Activated T-cell treated with anti-CD3 and anti-CD28 coated beads, Interleukin-2, amount 50 U/mL, for 24 hours (primary cell): ENCODE data around the gene ZDHHC13.

Experiments
- DNase-seq: peaks from one replicate; pipeline ENCODE4 v3.0.0-alpha.2; 2020
- H3K27ac Mint-ChIP-seq: 2 replicates; pipeline ENCODE4 v1.8.0; 2020; ENCODE audit warnings: mild to moderate bottlenecking, mixed read lengths
- H3K27me3 Mint-ChIP-seq: 2 replicates; pipeline ENCODE4 v1.8.0; 2020; ENCODE audit warnings: mixed read lengths
- H3K36me3 Mint-ChIP-seq: 2 replicates; pipeline ENCODE4 v1.8.0; 2020; ENCODE audit warnings: low read depth, mixed read lengths
- H3K4me1 Mint-ChIP-seq: 2 replicates; pipeline ENCODE4 v1.8.0; 2020; ENCODE audit warnings: low read depth, mixed read lengths
- H3K4me3 Mint-ChIP-seq: 2 replicates; pipeline ENCODE4 v1.8.0; 2020; ENCODE audit warnings: mild to moderate bottlenecking, moderate library complexity, mixed read lengths
- H3K9me3 Mint-ChIP-seq: 2 replicates; pipeline ENCODE4 v1.8.0; 2020; ENCODE audit warnings: mixed read lengths

ZDHHC13 gene

DNA sequence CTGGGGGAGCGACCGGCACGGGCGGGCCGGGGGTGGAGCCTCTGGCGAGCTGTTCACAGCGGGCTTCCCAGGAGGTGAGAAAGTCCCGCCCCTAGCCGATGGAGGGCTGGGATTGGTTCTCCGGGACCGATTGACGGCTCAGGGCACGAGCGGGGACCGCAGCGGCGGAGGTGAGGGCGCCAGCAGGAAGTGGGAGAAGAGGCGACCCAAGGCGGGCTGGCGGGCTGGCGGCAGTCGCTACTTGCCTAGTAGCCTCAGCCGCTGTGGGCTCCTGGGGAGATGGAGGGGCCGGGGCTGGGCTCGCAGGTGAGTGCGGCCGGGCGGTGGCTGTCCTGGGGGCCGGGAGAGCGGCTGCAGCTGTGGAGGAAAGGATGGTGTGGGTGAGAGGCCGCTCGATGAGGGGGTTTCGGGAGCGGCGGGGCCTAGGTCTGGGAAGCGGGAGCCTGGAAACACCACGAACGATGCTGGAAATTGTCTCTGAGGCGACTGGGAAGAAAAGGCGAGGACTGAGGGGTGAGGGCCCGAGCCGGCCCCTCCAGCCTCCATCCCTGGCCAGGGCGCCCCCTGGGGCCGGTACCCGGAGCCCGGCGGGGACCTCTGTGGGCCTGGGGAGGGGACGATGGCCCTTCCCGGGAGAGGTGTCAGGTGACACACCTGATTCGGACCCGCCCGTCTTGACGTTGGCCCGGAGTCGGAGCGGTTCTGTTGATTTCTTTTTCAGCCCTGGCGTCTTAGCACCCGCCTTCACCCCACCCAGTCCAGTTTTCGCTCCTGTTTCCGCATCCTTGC is at the start of gene ZDHHC13:
ZDHHC13 (plus strand) TSS at position 198 of the 789 bp plus-strand sequence; CDS start at position 280, 82 bp downstream.
- Mint-ChIP-seq H3K27me3 (no peaks in the 10 kb centered on the region), H3K4me1 (peaks cover 52% of the 10 kb centered on the region), H3K4me3 (peak within 1 kb of the TSS; percentile 93), H3K36me3 (peaks cover 50% of the 10 kb centered on the region), H3K9me3 (no peaks in the 10 kb centered on the region), H3K27ac (peak within 1 kb of the TSS; percentile 95)
- DNase-seq = peak; percentile 98

DNA sequence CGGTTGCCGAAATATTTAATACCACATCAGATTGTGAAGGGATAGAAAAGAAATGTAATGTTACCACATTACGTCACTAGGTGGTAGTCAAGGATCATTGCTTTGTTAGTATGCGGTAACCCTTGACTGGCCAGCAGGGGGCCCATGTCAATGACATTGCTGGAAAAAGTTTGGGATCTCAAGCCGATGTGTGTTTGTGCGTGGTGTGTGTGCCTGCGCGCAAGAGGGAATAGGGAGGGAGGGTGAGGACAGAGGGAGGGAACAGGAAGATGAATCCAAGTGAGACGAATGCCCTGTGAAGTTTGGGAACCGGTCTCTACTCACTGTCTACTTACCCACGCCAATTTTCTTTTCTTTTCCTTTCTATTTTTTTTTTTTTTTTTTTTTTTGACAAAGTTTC is 45.7 kb upstream of the ZDHHC13 start:
- Mint-ChIP-seq H3K27me3 (peaks cover 30% of the 10 kb centered on the region), H3K27ac (no peak overlapping the region), H3K4me1 (peaks cover 6% of the 10 kb centered on the region), H3K4me3 (peak overlapping the region; percentile 59), H3K36me3 (no peaks in the 10 kb centered on the region), H3K9me3 (peaks cover 5% of the 10 kb centered on the region)
- DNase-seq = peak; percentile 66

- no peak overlapping the region for H3K4me3 Mint-ChIP-seq
- H3K27me3 Mint-ChIP-seq = peaks cover 21% of the 10 kb centered on the region
- no peaks in the 10 kb centered on the region for H3K36me3 Mint-ChIP-seq
These were observed 44.5 kb upstream of the ZDHHC13 start for GRCh38 chr11:19072464-19072863.

DNA sequence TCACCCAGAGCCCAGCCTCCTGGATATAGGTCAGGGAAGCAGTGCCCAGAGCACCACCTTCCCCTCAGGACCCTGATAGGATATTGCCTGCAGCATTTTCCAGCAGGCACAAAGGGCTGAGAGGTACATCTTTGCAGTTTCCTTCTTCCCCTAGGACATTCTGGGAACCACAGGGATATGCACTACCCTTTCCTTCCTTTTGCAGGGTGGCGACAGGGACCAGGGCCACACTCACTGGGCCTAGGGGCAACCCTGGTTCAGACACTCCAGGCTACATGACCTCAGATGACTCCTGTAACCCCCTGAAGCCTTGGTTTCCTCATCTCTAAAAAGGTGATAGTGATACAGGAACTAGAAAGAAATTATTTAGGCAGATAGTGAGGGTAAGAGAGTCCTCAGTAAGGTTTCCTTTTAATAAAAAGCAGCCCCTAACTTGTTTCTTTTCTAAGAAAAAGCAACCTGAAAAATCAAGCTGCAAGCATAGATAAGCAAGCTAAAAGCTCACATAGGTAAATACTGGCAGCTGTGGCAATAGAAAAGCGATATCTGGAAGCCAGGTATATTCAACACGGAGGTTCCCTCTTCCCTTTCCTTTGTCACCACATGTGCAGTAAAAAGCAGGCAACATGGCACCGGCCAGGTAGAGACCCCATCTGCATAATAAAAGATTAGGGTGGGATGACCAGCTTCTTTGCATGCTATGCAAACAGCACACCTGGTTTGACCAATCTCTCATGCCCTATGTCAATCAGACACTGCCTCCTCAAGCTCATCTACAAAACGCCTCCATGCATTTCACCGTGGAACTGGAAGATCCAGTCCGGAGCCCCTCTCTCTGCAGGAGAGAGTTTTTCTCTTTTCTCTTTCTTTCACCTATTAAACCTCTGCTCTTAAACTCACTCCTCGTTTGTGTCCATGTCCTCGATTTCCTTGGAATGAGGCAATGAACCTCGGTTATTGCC is 43.2 kb upstream of the ZDHHC13 start:
- H3K4me3 Mint-ChIP-seq = no peak overlapping the region
- peaks cover 6% of the 10 kb centered on the region for H3K4me1 Mint-ChIP-seq
- H3K36me3 Mint-ChIP-seq = no peaks in the 10 kb centered on the region
- peaks cover 19% of the 10 kb centered on the region for H3K27me3 Mint-ChIP-seq
- no peak for DNase-seq
- no peak overlapping the region for H3K27ac Mint-ChIP-seq
- H3K9me3 Mint-ChIP-seq = peaks cover 5% of the 10 kb centered on the region

More at GRCh38 chr11:19072464-19072863, 44.5 kb upstream of the ZDHHC13 start:
- no peak overlapping the region for H3K27ac Mint-ChIP-seq
- H3K9me3 Mint-ChIP-seq = peaks cover 5% of the 10 kb centered on the region
- DNase-seq = no peak
- peaks cover 6% of the 10 kb centered on the region for H3K4me1 Mint-ChIP-seq

DNA sequence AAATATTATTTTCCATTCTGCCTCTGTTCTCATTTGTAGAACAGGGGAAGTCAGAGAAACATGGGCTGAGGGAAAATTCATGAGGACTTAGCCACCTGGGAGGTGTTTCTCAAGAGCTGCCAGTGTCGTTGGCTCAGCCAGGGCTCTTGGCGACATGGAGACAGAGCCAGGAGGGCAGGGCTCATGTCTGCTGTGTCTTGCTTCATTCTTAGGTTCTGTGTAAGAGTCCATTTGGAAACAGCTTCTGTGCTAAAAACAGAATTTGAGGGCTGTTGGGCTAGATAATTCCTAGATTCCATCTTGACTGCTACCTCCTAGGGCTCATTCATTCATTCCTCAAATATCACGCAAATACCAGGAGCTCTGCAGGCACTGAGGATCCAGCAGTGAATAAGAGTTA is 41.3 kb upstream of the ZDHHC13 start:
- Mint-ChIP-seq H3K4me1 (peaks cover 6% of the 10 kb centered on the region), H3K9me3 (no peaks in the 10 kb centered on the region), H3K27me3 (peaks cover 12% of the 10 kb centered on the region), H3K4me3 (no peak overlapping the region), H3K27ac (no peak overlapping the region), H3K36me3 (no peaks in the 10 kb centered on the region)
- DNase-seq = no peak

DNA sequence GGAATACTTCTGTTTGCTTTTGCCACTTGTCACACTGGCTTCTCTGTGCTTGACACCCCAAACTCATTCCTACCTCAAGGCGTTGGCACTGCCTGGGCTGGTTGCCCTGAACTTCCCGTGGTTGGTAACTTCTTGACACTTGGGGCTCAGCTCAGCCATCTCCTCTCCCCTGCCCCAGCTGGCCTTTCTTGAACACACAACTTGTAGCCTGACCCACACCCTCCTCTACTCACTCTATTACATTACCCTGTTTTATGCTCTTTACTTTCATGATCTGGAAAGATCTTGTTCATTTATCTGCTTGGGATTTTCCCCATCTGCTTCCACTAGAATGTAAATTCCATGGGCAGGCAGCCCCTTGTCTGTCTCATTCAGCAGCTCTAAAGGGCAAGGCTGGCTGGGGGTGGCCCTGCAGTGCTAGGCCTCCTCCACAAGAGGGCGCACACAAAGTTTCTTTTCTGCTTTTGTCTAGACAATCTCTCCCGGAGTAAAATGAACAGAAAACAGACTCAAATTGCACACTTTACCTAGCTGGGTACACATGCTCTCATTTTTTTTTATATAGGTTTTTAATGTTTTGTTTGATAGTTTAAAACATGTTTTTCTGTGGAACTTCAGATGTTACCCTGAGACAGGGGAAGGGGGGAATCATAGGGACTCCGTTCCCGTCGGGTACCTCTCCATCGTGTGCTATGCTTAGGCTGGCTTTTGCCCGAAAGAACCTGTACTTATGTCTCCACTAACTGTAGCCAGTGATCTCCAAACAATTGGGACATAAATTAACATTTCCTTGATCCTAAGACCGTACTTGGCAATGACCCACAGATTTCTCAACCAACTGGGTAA is 40.0 kb upstream of the ZDHHC13 start:
- H3K9me3 Mint-ChIP-seq = no peaks in the 10 kb centered on the region
- peak; percentile 77 for DNase-seq
- H3K4me1 Mint-ChIP-seq = no peaks in the 10 kb centered on the region
- H3K27me3 Mint-ChIP-seq = peaks cover 12% of the 10 kb centered on the region
- no peak overlapping the region for H3K4me3 Mint-ChIP-seq
- no peak overlapping the region for H3K27ac Mint-ChIP-seq
- no peaks in the 10 kb centered on the region for H3K36me3 Mint-ChIP-seq

- no peaks in the 10 kb centered on the region for H3K9me3 Mint-ChIP-seq
- no peaks in the 10 kb centered on the region for H3K4me1 Mint-ChIP-seq
- H3K4me3 Mint-ChIP-seq = no peak overlapping the region
- no peak overlapping the region for H3K27ac Mint-ChIP-seq
- no peaks in the 10 kb centered on the region for H3K36me3 Mint-ChIP-seq
- H3K27me3 Mint-ChIP-seq = peaks cover 12% of the 10 kb centered on the region
- no peak for DNase-seq
These were observed 39.0 kb upstream of the ZDHHC13 start for GRCh38 chr11:19077965-19078364.

GRCh38 chr11:19079643-19080440 is 37.1 kb upstream of the ZDHHC13 start:
- no peak overlapping the region for H3K4me3 Mint-ChIP-seq
- DNase-seq = no peak
- peaks cover 12% of the 10 kb centered on the region for H3K27me3 Mint-ChIP-seq
- no peaks in the 10 kb centered on the region for H3K4me1 Mint-ChIP-seq
- no peaks in the 10 kb centered on the region for H3K36me3 Mint-ChIP-seq
- H3K27ac Mint-ChIP-seq = no peak overlapping the region
- no peaks in the 10 kb centered on the region for H3K9me3 Mint-ChIP-seq

- H3K4me3 Mint-ChIP-seq = no peak overlapping the region
These were observed 36.4 kb upstream of the ZDHHC13 start for GRCh38 chr11:19080579-19080993.

DNA sequence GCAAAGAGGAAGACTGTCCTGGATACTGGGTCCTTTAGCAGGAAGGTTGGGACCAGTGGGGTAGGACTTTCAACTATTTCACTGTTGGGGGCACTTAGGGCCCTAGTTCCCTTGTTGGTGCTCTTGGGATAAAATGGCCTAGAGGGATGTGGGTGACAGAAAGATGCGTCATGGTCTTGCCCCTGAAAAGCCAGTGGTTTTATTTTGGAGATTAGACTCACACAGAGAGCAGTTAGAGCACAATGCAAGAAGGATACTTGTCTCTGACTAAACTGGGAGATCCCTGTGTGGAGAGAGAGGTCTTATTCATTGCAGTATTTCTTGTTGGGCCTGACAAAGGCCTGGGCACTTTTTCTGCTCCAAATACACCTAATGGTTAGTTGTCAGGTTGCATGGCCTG is 33.8 kb upstream of the ZDHHC13 start:
- DNase-seq = no peak
- Mint-ChIP-seq H3K4me1 (no peaks in the 10 kb centered on the region), H3K27ac (no peak overlapping the region), H3K27me3 (peaks cover 14% of the 10 kb centered on the region), H3K4me3 (no peak overlapping the region), H3K9me3 (no peaks in the 10 kb centered on the region), H3K36me3 (no peaks in the 10 kb centered on the region)

More at GRCh38 chr11:19080579-19080993, 36.4 kb upstream of the ZDHHC13 start:
- Mint-ChIP-seq H3K36me3 (no peaks in the 10 kb centered on the region), H3K9me3 (no peaks in the 10 kb centered on the region), H3K4me1 (no peaks in the 10 kb centered on the region), H3K27me3 (peaks cover 12% of the 10 kb centered on the region), H3K27ac (no peak overlapping the region)
- DNase-seq = no peak

DNA sequence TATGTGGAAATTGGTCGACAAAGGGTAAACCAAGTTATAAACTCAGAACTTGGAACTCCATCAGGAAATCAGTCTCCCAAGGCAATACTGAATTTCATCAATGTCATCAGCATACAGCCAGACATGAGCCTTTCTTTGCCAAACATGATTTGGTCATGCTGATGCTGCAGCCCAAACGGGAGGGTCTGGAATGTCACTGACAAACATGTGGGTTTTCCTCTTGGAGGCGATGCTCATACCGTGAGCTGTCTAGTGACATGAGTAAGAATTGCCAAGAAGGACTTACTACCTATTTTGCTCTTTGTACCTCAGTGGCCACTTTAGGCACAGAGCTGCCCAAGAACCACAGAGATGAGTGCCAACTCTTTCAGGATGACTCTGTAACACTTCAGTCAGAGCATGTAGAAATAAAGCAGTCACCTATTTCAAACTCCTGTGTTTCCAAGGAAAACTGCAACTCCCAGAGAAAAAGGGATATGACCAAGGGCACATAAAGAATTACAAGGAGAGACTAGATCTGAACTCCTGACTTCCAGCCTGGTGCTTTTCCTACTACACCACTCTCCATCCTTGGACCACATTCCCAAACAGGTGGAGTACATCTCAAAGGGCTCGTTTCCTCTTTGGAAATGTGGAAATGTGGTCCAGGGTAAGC is 32.2 kb upstream of the ZDHHC13 start:
- no peaks in the 10 kb centered on the region for H3K36me3 Mint-ChIP-seq
- no peaks in the 10 kb centered on the region for H3K9me3 Mint-ChIP-seq
- H3K27me3 Mint-ChIP-seq = peaks cover 17% of the 10 kb centered on the region
- H3K4me3 Mint-ChIP-seq = no peak overlapping the region
- DNase-seq = no peak
- no peak overlapping the region for H3K27ac Mint-ChIP-seq
- H3K4me1 Mint-ChIP-seq = no peaks in the 10 kb centered on the region

GRCh38 chr11:19087658-19088057 is 29.3 kb upstream of the ZDHHC13 start:
- Mint-ChIP-seq H3K36me3 (no peaks in the 10 kb centered on the region), H3K27me3 (peaks cover 31% of the 10 kb centered on the region), H3K4me1 (no peaks in the 10 kb centered on the region), H3K9me3 (no peaks in the 10 kb centered on the region), H3K27ac (no peak overlapping the region), H3K4me3 (no peak overlapping the region)
- DNase-seq = no peak

DNA sequence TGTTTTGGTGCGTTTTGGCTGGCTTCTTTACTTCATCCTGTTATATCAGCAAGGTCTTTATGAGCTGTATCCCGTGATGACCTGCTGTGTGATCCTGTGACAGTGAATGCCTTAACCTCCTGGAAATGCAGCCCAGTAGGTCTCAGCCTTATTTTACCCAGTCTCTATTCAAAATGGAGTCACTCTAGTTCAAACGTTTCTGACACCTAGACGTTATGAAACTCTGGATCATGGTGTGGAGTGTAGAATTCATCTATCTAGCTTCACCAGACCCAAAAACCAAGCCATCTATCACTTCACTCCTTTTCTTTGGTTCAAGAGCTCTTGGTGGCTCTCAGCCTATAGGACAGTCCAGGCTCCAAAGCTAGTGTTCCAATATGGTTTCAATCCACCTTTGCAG is 28.2 kb upstream of the ZDHHC13 start:
- no peak overlapping the region for H3K27ac Mint-ChIP-seq
- no peak overlapping the region for H3K4me3 Mint-ChIP-seq
- H3K4me1 Mint-ChIP-seq = no peaks in the 10 kb centered on the region
- no peaks in the 10 kb centered on the region for H3K9me3 Mint-ChIP-seq
- no peak for DNase-seq
- H3K27me3 Mint-ChIP-seq = peaks cover 36% of the 10 kb centered on the region
- H3K36me3 Mint-ChIP-seq = no peaks in the 10 kb centered on the region
